SK-N-SH (cell line): ENCODE results near the gene TRUB2. TPM values are rescaled to one million over a fixed set of nuclear protein-coding genes. Genes with fewer than 3 reads are reported as not detected.

ENCODE experiments used
- CTCF ChIA-PET: fragments of 300-600, 350-600 bp; formaldehyde crosslinking; extraction: SDS; loops from one replicate; lab custom pipeline; 2021; lab: Yijun Ruan, JAX
- POLR2A ChIA-PET: fragments of 350-600 bp; sonication (Branson Sonifier 250); formaldehyde crosslinking; extraction: SDS; loops from one replicate; lab custom pipeline; 2020; ENCODE audit warnings: antibody characterized with exemption, inconsistent platforms; lab: Yijun Ruan, JAX
- DNase-seq: peaks from one replicate; pipeline ENCODE4 v3.0.0; 2012
- H2AFZ ChIP-seq: fragments of 200-600 bp; sonication (generic); 2 replicates; pipeline ENCODE4 v1.8.1; 2016; ENCODE audit warnings: antibody characterized with exemption, mild to moderate bottlenecking, low read depth
- H3F3A ChIP-seq: fragments of 200-600 bp; sonication (generic); replicated peaks from 2 replicates; pipeline ENCODE3; 2016; ENCODE audit warnings: antibody characterized with exemption, mild to moderate bottlenecking; ENCODE audit not compliant: insufficient read depth
- H3K27ac ChIP-seq, 2 experiments: fragments of 200-500 bp in 1 of 2; fragments of 200-600 bp in 1 of 2; sonication (Bioruptor generic) in 1 of 2; sonication (generic), shearing (Covaris generic) in 1 of 2; 2 replicates each; pipeline versions ENCODE4 v1.5.1 to v1.6.1; 2014 to 2016; ENCODE audit warnings: low read depth in 2 of 2, inconsistent platforms in 1 of 2, low read length in 1 of 2, mild to moderate bottlenecking in 1 of 2, mixed read lengths in 1 of 2
- H3K27me3 ChIP-seq: fragments of 200-600 bp; sonication (generic), shearing (Covaris generic); 2 replicates; pipeline ENCODE4 v1.6.1; 2016; ENCODE audit warnings: mixed run types; ENCODE audit not compliant: insufficient read depth
- H3K36me3 ChIP-seq, 2 experiments: fragments of 200-500 bp in 1 of 2; fragments of 200-600 bp in 1 of 2; sonication (Bioruptor generic) in 1 of 2; sonication (generic) in 1 of 2; replicated peaks in 1 of 2; 2 replicates each; pipeline versions ENCODE3 to v1.5.1; 2014 to 2016; ENCODE audit warnings: low read length in 1 of 2, mild to moderate bottlenecking in 1 of 2; ENCODE audit not compliant: insufficient read depth in 2 of 2, control insufficient read depth in 1 of 2
- H3K4me1 ChIP-seq, 2 experiments: fragments of 200-500 bp in 1 of 2; fragments of 200-600 bp in 1 of 2; sonication (Bioruptor generic) in 1 of 2; sonication (generic), shearing (Covaris generic) in 1 of 2; 2 replicates each; pipeline versions ENCODE4 v1.5.1 to v1.6.1; 2014 to 2016; ENCODE audit warnings: low read depth in 1 of 2, low read length in 1 of 2, mixed run types in 1 of 2; ENCODE audit not compliant: insufficient read depth in 2 of 2, control insufficient read depth in 1 of 2
- H3K4me2 ChIP-seq: fragments of 200-600 bp; sonication (generic), shearing (Covaris generic); 2 replicates; pipeline ENCODE4 v1.6.1; 2017; ENCODE audit warnings: mixed run types
- H3K4me3 ChIP-seq, 2 experiments: fragments of 200-500 bp in 1 of 2; fragments of 200-600 bp in 1 of 2; sonication (Bioruptor generic) in 1 of 2; sonication (generic), shearing (Covaris generic) in 1 of 2; 2 replicates each; pipeline versions ENCODE4 v1.5.1 to v1.8.1; 2014 to 2016; ENCODE audit warnings: low read depth in 2 of 2, inconsistent platforms in 1 of 2, low read length in 1 of 2, mild to moderate bottlenecking in 1 of 2, mixed read lengths in 1 of 2, moderate library complexity in 1 of 2
- H3K79me2 ChIP-seq: fragments of 200-600 bp; sonication (generic); 2 replicates; pipeline ENCODE4 v1.8.1; 2017; ENCODE audit warnings: mild to moderate bottlenecking; ENCODE audit not compliant: insufficient read depth
- H3K9ac ChIP-seq: fragments of 200-600 bp; sonication (generic); 2 replicates; pipeline ENCODE4 v1.6.1; 2017; ENCODE audit warnings: mixed run types
- H3K9me2 ChIP-seq: fragments of 200-600 bp; sonication (generic); 2 replicates; pipeline ENCODE4 v1.6.1; 2017; ENCODE audit warnings: mixed run types
- H3K9me3 ChIP-seq: fragments of 200-600 bp; sonication (generic); 2 replicates; pipeline ENCODE4 v1.6.1; 2017; ENCODE audit warnings: mixed run types, mild to moderate bottlenecking, moderate library complexity
- H4K20me1 ChIP-seq: fragments of 200-600 bp; sonication (generic); 2 replicates; pipeline ENCODE4 v1.6.1; 2017; ENCODE audit warnings: mild to moderate bottlenecking, mixed run types; ENCODE audit not compliant: insufficient read depth
- FOSL2 ChIP-seq: IDR thresholded peaks from 2 replicates; pipeline ENCODE4 v1.4.0; 2012; ENCODE audit warnings: low read depth, mild to moderate bottlenecking, moderate library complexity, borderline replicate concordance
- MXI1 ChIP-seq: IDR thresholded peaks from 2 replicates; pipeline ENCODE4 v1.6.1; 2012; ENCODE audit warnings: mild to moderate bottlenecking, low read depth, low read length, improper control_type of control experiment
- NFIC ChIP-seq: IDR thresholded peaks from 2 replicates; pipeline ENCODE4 v1.4.0; 2012; ENCODE audit warnings: borderline replicate concordance
- POLR2AphosphoS5 ChIP-seq: IDR thresholded peaks from 2 replicates; pipeline ENCODE4 v1.6.1; 2012; ENCODE audit warnings: low read depth, low read length
- RAD21 ChIP-seq: IDR thresholded peaks from 2 replicates; pipeline ENCODE4 v1.6.1; 2012; ENCODE audit warnings: mild to moderate bottlenecking, low read length
- SMC3 ChIP-seq: IDR thresholded peaks from 2 replicates; pipeline ENCODE4 v1.6.1; 2012; ENCODE audit warnings: low read depth, low read length, improper control_type of control experiment
- WGBS: methylation state at CpG from one replicate; pipeline ENCODE4 v1.1.6; 2017; ENCODE audit warnings: low lambda C conversion rate; 5-methylcytosine and 5-hydroxymethylcytosine counted together
- polyA plus RNA-seq, 3 experiments: library from polyadenylated mRNA; depleted of rRNA; stranded (reverse); fragments of >200 nt; gene quantifications; 2 replicates each; pipeline ENCODE4 v1.2.3, GENCODE V29; 2012
- TF ChIP-seq, protein P1 (sequence below): IDR thresholded peaks from 2 replicates; pipeline ENCODE4 v1.4.0; 2012; ENCODE audit warnings: low read depth, borderline replicate concordance
- TF ChIP-seq, protein P2 (sequence below): IDR thresholded peaks from 2 replicates; pipeline ENCODE4 v1.4.0; 2012; ENCODE audit warnings: low read depth
- TF ChIP-seq, protein P3 (sequence below): fragments of 200-600 bp; sonication (generic); IDR thresholded peaks from 2 replicates; pipeline ENCODE4 v1.6.1; 2017; ENCODE audit warnings: antibody characterized with exemption, mild to moderate bottlenecking, moderate library complexity

TRUB2 gene
- polyA plus RNA-seq, 1 of the 3 experiments (the other 2 are of a cell fraction): 18.8 TPM

- peak; percentile 92 for DNase-seq
- H3K9me2 ChIP-seq: no peaks in the 10 kb centered on the region
- no peaks in the 10 kb centered on the region for H3K36me3 ChIP-seq
- no peaks in the 10 kb centered on the region for H3K79me2 ChIP-seq
- H3K9ac ChIP-seq: peak overlapping the region; percentile 15; the same call in 1 of the 2 replicates
- H3K4me3 ChIP-seq: peak overlapping the region; percentile 43 to 58
- WGBS: 3% methylated on average over 10 of the region's 20 CpGs
- peaks cover 12% of the 10 kb centered on the region for H3F3A ChIP-seq
- H3K27ac ChIP-seq: peak overlapping the region; percentile 29 to 72; a peak in 3 of 4 replicates
- H3K9me3 ChIP-seq: no peaks in the 10 kb centered on the region
- ChIA-PET POLR2A (interaction anchor here (1.1 to 2.7 kb wide), 3 partner anchors 9 to 58 kb away, joined by 3 to 11 read pairs (median 7); partner anchors contain the start of genes CERCAM and URM1), CTCF (interaction anchor here (0.6 to 4.1 kb wide), 34 partner anchors 9 to 242 kb away, joined by 3 to 113 read pairs (median 4); partner anchors contain the start of genes CERCAM, ODF2 and URM1)
- peak overlapping the region; percentile 64; the same call in 1 of the 2 replicates for H2AFZ ChIP-seq
- H3K4me2 ChIP-seq: peak overlapping the region; percentile 87
- H3K27me3 ChIP-seq: no peaks in the 10 kb centered on the region
- no peaks in the 10 kb centered on the region for H4K20me1 ChIP-seq
- TF ChIP-seq MXI1: peak; percentile 44; the same call in 1 of the 2 replicates
- peak; percentile 71; the same call in 1 of the 2 replicates for TF ChIP-seq POLR2AphosphoS5
- no peak for TF ChIP-seq FOSL2
- peak; percentile 33; the same call in 1 of the 2 replicates for TF ChIP-seq NFIC
- TF ChIP-seq, protein P1, sequence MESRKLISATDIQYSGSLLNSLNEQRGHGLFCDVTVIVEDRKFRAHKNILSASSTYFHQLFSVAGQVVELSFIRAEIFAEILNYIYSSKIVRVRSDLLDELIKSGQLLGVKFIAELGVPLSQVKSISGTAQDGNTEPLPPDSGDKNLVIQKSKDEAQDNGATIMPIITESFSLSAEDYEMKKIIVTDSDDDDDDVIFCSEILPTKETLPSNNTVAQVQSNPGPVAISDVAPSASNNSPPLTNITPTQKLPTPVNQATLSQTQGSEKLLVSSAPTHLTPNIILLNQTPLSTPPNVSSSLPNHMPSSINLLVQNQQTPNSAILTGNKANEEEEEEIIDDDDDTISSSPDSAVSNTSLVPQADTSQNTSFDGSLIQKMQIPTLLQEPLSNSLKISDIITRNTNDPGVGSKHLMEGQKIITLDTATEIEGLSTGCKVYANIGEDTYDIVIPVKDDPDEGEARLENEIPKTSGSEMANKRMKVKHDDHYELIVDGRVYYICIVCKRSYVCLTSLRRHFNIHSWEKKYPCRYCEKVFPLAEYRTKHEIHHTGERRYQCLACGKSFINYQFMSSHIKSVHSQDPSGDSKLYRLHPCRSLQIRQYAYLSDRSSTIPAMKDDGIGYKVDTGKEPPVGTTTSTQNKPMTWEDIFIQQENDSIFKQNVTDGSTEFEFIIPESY: no peak
- TF ChIP-seq RAD21: peak; percentile 86
- TF ChIP-seq, protein P2, sequence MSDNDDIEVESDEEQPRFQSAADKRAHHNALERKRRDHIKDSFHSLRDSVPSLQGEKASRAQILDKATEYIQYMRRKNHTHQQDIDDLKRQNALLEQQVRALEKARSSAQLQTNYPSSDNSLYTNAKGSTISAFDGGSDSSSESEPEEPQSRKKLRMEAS: peak; percentile 54; the same call in 1 of the 2 replicates
- peak; percentile 82 for TF ChIP-seq SMC3
- TF ChIP-seq, protein P3, sequence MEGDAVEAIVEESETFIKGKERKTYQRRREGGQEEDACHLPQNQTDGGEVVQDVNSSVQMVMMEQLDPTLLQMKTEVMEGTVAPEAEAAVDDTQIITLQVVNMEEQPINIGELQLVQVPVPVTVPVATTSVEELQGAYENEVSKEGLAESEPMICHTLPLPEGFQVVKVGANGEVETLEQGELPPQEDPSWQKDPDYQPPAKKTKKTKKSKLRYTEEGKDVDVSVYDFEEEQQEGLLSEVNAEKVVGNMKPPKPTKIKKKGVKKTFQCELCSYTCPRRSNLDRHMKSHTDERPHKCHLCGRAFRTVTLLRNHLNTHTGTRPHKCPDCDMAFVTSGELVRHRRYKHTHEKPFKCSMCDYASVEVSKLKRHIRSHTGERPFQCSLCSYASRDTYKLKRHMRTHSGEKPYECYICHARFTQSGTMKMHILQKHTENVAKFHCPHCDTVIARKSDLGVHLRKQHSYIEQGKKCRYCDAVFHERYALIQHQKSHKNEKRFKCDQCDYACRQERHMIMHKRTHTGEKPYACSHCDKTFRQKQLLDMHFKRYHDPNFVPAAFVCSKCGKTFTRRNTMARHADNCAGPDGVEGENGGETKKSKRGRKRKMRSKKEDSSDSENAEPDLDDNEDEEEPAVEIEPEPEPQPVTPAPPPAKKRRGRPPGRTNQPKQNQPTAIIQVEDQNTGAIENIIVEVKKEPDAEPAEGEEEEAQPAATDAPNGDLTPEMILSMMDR: peak; percentile 90
- peaks cover 7 to 8% of the 10 kb centered on the region in 2 experiments; a peak in 2 of 4 replicates for H3K4me1 ChIP-seq
Measured at GRCh38 chr9:128361986-128362646, 39.9 kb upstream of the TRUB2 start.
